Measurements from ENCODE around the gene RHBDL1. TPM values are rescaled to one million over a fixed set of nuclear protein-coding genes. Genes with fewer than 3 reads are reported as not detected.

RHBDL1 gene
- polyA plus RNA-seq, 1 donor (not counting 4 experiments of a cell fraction or from before 2014, with no cell fraction given): 0.71 TPM

DNA sequence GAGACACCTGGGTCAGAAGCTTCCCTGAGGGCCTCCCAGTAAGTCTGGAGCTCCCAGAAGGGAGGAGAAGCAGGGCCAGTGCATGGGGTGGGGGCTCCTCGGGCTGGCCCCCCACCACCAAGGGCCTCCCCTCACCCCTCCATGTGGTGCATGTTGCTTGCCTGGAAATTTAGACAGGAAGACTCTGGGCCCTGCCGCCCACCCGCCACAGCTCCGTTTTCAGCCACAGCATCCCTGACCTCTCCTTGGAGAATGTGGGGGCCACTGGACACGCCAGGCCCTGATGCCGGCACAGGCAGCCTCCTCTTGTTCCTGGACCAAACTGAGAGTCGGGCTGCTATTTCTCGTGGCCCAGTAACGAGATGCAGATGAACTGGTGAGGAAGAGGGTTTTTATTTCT lies 36.6 kb upstream of the RHBDL1 start:
- Histone ChIP-seq H3K9me3 (ENCODE audit: control insufficient read depth, low read depth, low read length) (no peaks in the 10 kb centered on the region), H2AFZ (ENCODE audit: control insufficient read depth, low read length) (no peak overlapping the region), H3K9ac (ENCODE audit: control insufficient read depth, extremely low read depth, insufficient read depth, low read length) (no peak overlapping the region), H4K20me1 (ENCODE audit: control insufficient read depth, extremely low read depth, insufficient read depth, low read length) (no peaks in the 10 kb centered on the region), H3K27me3 (ENCODE audit: control insufficient read depth, extremely low read depth, insufficient read depth, low read length) (no peaks in the 10 kb centered on the region), H3K4me3 (ENCODE audit: control insufficient read depth in 2 of 3, extremely low read depth in 1 of 3, insufficient read depth in 2 of 3, low read depth in 1 of 3, low read length in 3 of 3) (no peak overlapping the region), H3K9me1 (ENCODE audit: control insufficient read depth, extremely low read depth, insufficient read depth, low read length) (peaks cover 2% of the 10 kb centered on the region), H3K4me1 (ENCODE audit: control insufficient read depth, extremely low read depth, insufficient read depth, low read length) (peaks cover 13% of the 10 kb centered on the region), H3K79me2 (ENCODE audit: control insufficient read depth, insufficient read depth, low read length) (peaks cover 8% of the 10 kb centered on the region), H3K4me2 (ENCODE audit: control insufficient read depth, extremely low read depth, insufficient read depth, low read depth, low read length) (no peak overlapping the region), H3K36me3 (ENCODE audit: control insufficient read depth in 2 of 2, extremely low read depth in 1 of 2, insufficient read depth in 2 of 2, low read length in 2 of 2) (peaks cover 2 to 3% of the 10 kb centered on the region in 2 experiments), H3K27ac (ENCODE audit: control insufficient read depth, insufficient read depth, low read length) (no peak overlapping the region)
- no peak for DNase-seq (ENCODE audit: low read depth, low spot score)
- dilution Hi-C loops (cut with MboI; ENCODE audit: extremely low pct_ligation_motif_present, low sequenced_read_pairs): no loop called here
- TF ChIP-seq EZH2 (IDR thresholded peaks at IDR 0.05; ENCODE audit: low read length): no peak
- TF ChIP-seq, protein P1, sequence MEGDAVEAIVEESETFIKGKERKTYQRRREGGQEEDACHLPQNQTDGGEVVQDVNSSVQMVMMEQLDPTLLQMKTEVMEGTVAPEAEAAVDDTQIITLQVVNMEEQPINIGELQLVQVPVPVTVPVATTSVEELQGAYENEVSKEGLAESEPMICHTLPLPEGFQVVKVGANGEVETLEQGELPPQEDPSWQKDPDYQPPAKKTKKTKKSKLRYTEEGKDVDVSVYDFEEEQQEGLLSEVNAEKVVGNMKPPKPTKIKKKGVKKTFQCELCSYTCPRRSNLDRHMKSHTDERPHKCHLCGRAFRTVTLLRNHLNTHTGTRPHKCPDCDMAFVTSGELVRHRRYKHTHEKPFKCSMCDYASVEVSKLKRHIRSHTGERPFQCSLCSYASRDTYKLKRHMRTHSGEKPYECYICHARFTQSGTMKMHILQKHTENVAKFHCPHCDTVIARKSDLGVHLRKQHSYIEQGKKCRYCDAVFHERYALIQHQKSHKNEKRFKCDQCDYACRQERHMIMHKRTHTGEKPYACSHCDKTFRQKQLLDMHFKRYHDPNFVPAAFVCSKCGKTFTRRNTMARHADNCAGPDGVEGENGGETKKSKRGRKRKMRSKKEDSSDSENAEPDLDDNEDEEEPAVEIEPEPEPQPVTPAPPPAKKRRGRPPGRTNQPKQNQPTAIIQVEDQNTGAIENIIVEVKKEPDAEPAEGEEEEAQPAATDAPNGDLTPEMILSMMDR (optimal IDR thresholded peaks at IDR 0.05 in 1 of 3, IDR thresholded peaks at IDR 0.05 in 1 of 3, conservative IDR thresholded peaks at IDR 0.05 in 1 of 3; ENCODE audit: extremely low read depth in 1 of 3, insufficient read depth in 2 of 3, low read length in 3 of 3): no peak
- no peak for FAIRE-seq

DNA sequence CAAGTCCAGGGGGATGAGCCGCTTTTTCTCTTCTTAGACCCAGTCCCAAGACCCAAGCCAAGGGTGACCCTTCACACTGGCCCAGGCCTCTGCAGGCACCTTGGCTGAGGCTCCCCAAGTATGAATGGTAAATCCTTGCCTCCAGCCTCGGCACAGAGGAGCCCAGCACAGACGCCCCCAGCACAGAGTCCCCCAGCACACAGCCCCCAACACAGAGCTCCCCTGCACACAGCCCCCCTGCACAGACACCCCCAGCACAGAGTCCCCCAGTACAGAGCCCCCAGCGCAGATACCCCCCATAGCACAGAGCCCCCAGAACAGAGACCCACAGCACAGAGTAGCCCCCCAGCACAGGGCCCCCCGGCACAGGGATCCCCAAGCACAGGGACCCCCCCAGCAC lies 34.9 kb upstream of the RHBDL1 start:
- H2AFZ ChIP-seq (ENCODE audit: control insufficient read depth, low read length): no peak overlapping the region
- no peaks in the 10 kb centered on the region for H4K20me1 ChIP-seq (ENCODE audit: control insufficient read depth, extremely low read depth, insufficient read depth, low read length)
- dilution Hi-C loops (cut with MboI; ENCODE audit: extremely low pct_ligation_motif_present, low sequenced_read_pairs): no loop called here
- DNase-seq (ENCODE audit: low read depth, low spot score) (no peak), FAIRE-seq (no peak)
- no peak overlapping the region for H3K27ac ChIP-seq (ENCODE audit: control insufficient read depth, insufficient read depth, low read length)
- peaks cover 9% of the 10 kb centered on the region for H3K4me1 ChIP-seq (ENCODE audit: control insufficient read depth, extremely low read depth, insufficient read depth, low read length)
- no peak overlapping the region for H3K9ac ChIP-seq (ENCODE audit: control insufficient read depth, extremely low read depth, insufficient read depth, low read length)
- no peak overlapping the region for H3K4me3 ChIP-seq (ENCODE audit: control insufficient read depth in 2 of 3, extremely low read depth in 1 of 3, insufficient read depth in 2 of 3, low read depth in 1 of 3, low read length in 3 of 3)
- TF ChIP-seq, protein P1 (optimal IDR thresholded peaks at IDR 0.05 in 1 of 3, IDR thresholded peaks at IDR 0.05 in 1 of 3, conservative IDR thresholded peaks at IDR 0.05 in 1 of 3; ENCODE audit: extremely low read depth in 1 of 3, insufficient read depth in 2 of 3, low read length in 3 of 3): no peak
- no peak for TF ChIP-seq EZH2 (IDR thresholded peaks at IDR 0.05; ENCODE audit: low read length)
- H3K4me2 ChIP-seq (ENCODE audit: control insufficient read depth, extremely low read depth, insufficient read depth, low read depth, low read length): no peak overlapping the region
- H3K9me3 ChIP-seq (ENCODE audit: control insufficient read depth, low read depth, low read length): no peaks in the 10 kb centered on the region
- H3K36me3 ChIP-seq (ENCODE audit: control insufficient read depth in 2 of 2, extremely low read depth in 1 of 2, insufficient read depth in 2 of 2, low read length in 2 of 2): no peaks in the 10 kb centered on the region
- H3K79me2 ChIP-seq (ENCODE audit: control insufficient read depth, insufficient read depth, low read length): peaks cover under 1% of the 10 kb centered on the region
- no peaks in the 10 kb centered on the region for H3K27me3 ChIP-seq (ENCODE audit: control insufficient read depth, extremely low read depth, insufficient read depth, low read length)
- H3K9me1 ChIP-seq (ENCODE audit: control insufficient read depth, extremely low read depth, insufficient read depth, low read length): peaks cover 2% of the 10 kb centered on the region
